Measurements from ENCODE around the gene MRPL24.

Gene MRPL24

GRCh38 chr1:156747742-156748669 is 7.1 kb upstream of the MRPL24 start:
- H3K27me3 ChIP-seq (ENCODE audit: insufficient read depth, low read depth): no peaks in the 10 kb centered on the region
- H3K27ac ChIP-seq: peak overlapping the region; percentile 85
- peak overlapping the region; percentile 97 for H3K4me2 ChIP-seq
- H3K36me3 ChIP-seq (ENCODE audit: insufficient read depth): no peaks in the 10 kb centered on the region; the same call in 1 of the 2 replicates
- H4K20me1 ChIP-seq (ENCODE audit: insufficient read depth): peaks cover 11% of the 10 kb centered on the region; the same call in 1 of the 2 replicates
- H3K4me1 ChIP-seq (ENCODE audit: low read depth, poor library complexity, severe bottlenecking): peaks cover 58% of the 10 kb centered on the region
- TF ChIP-seq CTCF (conservative IDR thresholded peaks at IDR 0.05; ENCODE audit: low read depth, low read length): peak; percentile 22; the same call in 1 of the 2 replicates
- peak overlapping the region; percentile 90 for H3K4me3 ChIP-seq (IDR thresholded peaks at IDR 0.05; ENCODE audit: insufficient read depth, low read depth, low read length)
- peaks cover 90% of the 10 kb centered on the region for H3K79me2 ChIP-seq (ENCODE audit: insufficient read depth, low read depth)
- H2AFZ ChIP-seq (ENCODE audit: low read depth): no peak overlapping the region
- peak overlapping the region; percentile 92 for H3K9ac ChIP-seq

GRCh38 chr1:156746728-156747631 is 6.1 kb upstream of the MRPL24 start:
- Histone ChIP-seq H3K36me3 (ENCODE audit: insufficient read depth) (no peaks in the 10 kb centered on the region; the same call in 1 of the 2 replicates), H3K4me2 (peak overlapping the region; percentile 97), H3K9ac (peak overlapping the region; percentile 92), H3K27ac (peak overlapping the region; percentile 86), H2AFZ (ENCODE audit: low read depth) (no peak overlapping the region), H3K27me3 (ENCODE audit: insufficient read depth, low read depth) (no peaks in the 10 kb centered on the region), H3K4me3 (IDR thresholded peaks at IDR 0.05; ENCODE audit: insufficient read depth, low read depth, low read length) (peak overlapping the region; percentile 90), H3K79me2 (ENCODE audit: insufficient read depth, low read depth) (peaks cover 86% of the 10 kb centered on the region), H4K20me1 (ENCODE audit: insufficient read depth) (peaks cover 11% of the 10 kb centered on the region; the same call in 1 of the 2 replicates), H3K4me1 (ENCODE audit: low read depth, poor library complexity, severe bottlenecking) (peaks cover 62% of the 10 kb centered on the region)
- TF ChIP-seq CTCF (conservative IDR thresholded peaks at IDR 0.05; ENCODE audit: low read depth, low read length): peak; percentile 75

- Histone ChIP-seq H3K9ac (peak overlapping the region; percentile 84), H4K20me1 (ENCODE audit: insufficient read depth) (peaks cover 11% of the 10 kb centered on the region; the same call in 1 of the 2 replicates), H3K27ac (peak overlapping the region; percentile 86), H3K27me3 (ENCODE audit: insufficient read depth, low read depth) (no peaks in the 10 kb centered on the region), H3K36me3 (ENCODE audit: insufficient read depth) (no peaks in the 10 kb centered on the region; the same call in 1 of the 2 replicates), H3K4me3 (IDR thresholded peaks at IDR 0.05; ENCODE audit: insufficient read depth, low read depth, low read length) (peak overlapping the region; percentile 82), H3K4me1 (ENCODE audit: low read depth, poor library complexity, severe bottlenecking) (peaks cover 68% of the 10 kb centered on the region), H3K79me2 (ENCODE audit: insufficient read depth, low read depth) (peaks cover 83% of the 10 kb centered on the region), H2AFZ (ENCODE audit: low read depth) (no peak overlapping the region), H3K4me2 (peak overlapping the region; percentile 94)
- no peak for TF ChIP-seq CTCF (conservative IDR thresholded peaks at IDR 0.05; ENCODE audit: low read depth, low read length)
Measured at GRCh38 chr1:156746406-156746727, 5.5 kb upstream of the MRPL24 start.

- H3K27me3 ChIP-seq (ENCODE audit: insufficient read depth, low read depth): no peaks in the 10 kb centered on the region
- H3K4me1 ChIP-seq (ENCODE audit: low read depth, poor library complexity, severe bottlenecking): peaks cover 70% of the 10 kb centered on the region
- H2AFZ ChIP-seq (ENCODE audit: low read depth): no peak overlapping the region
- H3K4me3 ChIP-seq (IDR thresholded peaks at IDR 0.05; ENCODE audit: insufficient read depth, low read depth, low read length): peak overlapping the region; percentile 82
- peaks cover 11% of the 10 kb centered on the region; the same call in 1 of the 2 replicates for H4K20me1 ChIP-seq (ENCODE audit: insufficient read depth)
- TF ChIP-seq CTCF (conservative IDR thresholded peaks at IDR 0.05; ENCODE audit: low read depth, low read length): no peak
- peak overlapping the region; percentile 84; the same call in 1 of the 2 replicates for H3K9ac ChIP-seq
- no peaks in the 10 kb centered on the region; the same call in 1 of the 2 replicates for H3K36me3 ChIP-seq (ENCODE audit: insufficient read depth)
- H3K27ac ChIP-seq: peak overlapping the region; percentile 86
- H3K4me2 ChIP-seq: peak overlapping the region; percentile 94
- peaks cover 79% of the 10 kb centered on the region for H3K79me2 ChIP-seq (ENCODE audit: insufficient read depth, low read depth)
Measured at GRCh38 chr1:156745881-156746280, 5.0 kb upstream of the MRPL24 start.
